Endothelial cell (in vitro differentiated cells): Measurements from ENCODE around the gene CACNA1H. TPM values are rescaled to one million over a fixed set of nuclear protein-coding genes. Genes with fewer than 3 reads are reported as not detected.

Experiments used
- DNase-seq: peaks from one replicate; pipeline ENCODE4 v3.0.0; 2021; ENCODE audit warnings: low spot score
- H3K27ac Mint-ChIP-seq: one replicate; pipeline ENCODE4 v1.8.0; 2021; ENCODE audit warnings: mixed read lengths, inconsistent platforms; ENCODE audit not compliant: unreplicated experiment
- H3K27me3 Mint-ChIP-seq: one replicate; pipeline ENCODE4 v1.8.0; 2021; ENCODE audit warnings: mild to moderate bottlenecking, moderate library complexity, mixed read lengths, inconsistent platforms; ENCODE audit not compliant: unreplicated experiment
- H3K36me3 Mint-ChIP-seq: one replicate; pipeline ENCODE4 v1.8.0; 2021; ENCODE audit warnings: mild to moderate bottlenecking, low read depth, mixed read lengths, inconsistent platforms; ENCODE audit not compliant: unreplicated experiment
- H3K4me1 Mint-ChIP-seq: one replicate; pipeline ENCODE4 v1.8.0; 2021; ENCODE audit warnings: mild to moderate bottlenecking, mixed read lengths, inconsistent platforms; ENCODE audit not compliant: unreplicated experiment
- H3K4me3 Mint-ChIP-seq: one replicate; pipeline ENCODE4 v1.8.0; 2021; ENCODE audit warnings: mild to moderate bottlenecking, mixed read lengths, inconsistent platforms; ENCODE audit not compliant: unreplicated experiment
- H3K9me3 Mint-ChIP-seq: one replicate; pipeline ENCODE4 v1.8.0; 2021; ENCODE audit warnings: mixed read lengths, inconsistent platforms; ENCODE audit not compliant: unreplicated experiment
- total RNA-seq: library from RNA; stranded (reverse); fragmentation: NEBNext Ultra II Directional; extraction: Animal tissue kit (Norgen Biotek cat#: 25700); gene quantifications from one replicate; pipeline ENCODE4 v1.2.1, GENCODE V29; 2021; ENCODE audit not compliant: unreplicated experiment
- TF ChIP-seq, protein P1 (sequence below): fragments of 200-600 bp; sonication (generic); IDR thresholded peaks from one replicate; pipeline ENCODE4 v1.5.0; 2021; ENCODE audit warnings: antibody characterized with exemption; ENCODE audit not compliant: unreplicated experiment

The CACNA1H gene
- total RNA-seq, 1 donor from 2014 or later = 3.4 TPM

DNA sequence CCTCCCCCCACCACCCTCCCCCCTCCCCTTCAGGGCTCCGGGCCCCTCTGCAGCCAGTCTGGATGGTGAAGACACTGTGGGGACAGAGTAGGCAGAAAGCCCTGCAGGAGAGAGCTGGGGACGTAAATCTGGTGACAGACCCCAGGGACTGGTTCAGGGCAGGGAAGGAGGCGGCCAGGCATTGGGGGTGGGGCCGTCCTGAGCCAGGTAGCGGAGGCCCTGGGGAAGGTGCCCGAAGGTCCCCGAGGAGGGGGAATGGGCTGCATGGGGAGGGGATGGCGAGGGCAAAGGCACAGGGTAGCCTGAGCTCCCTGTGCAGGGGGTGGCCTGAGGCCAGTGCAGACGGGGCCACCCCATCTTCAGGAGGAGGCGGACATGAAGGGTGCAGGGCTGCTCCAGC, 26.3 kb upstream of the CACNA1H start:
- Mint-ChIP-seq H3K27me3 (no peaks in the 10 kb centered on the region), H3K9me3 (no peaks in the 10 kb centered on the region), H3K4me3 (no peak overlapping the region), H3K4me1 (no peaks in the 10 kb centered on the region), H3K27ac (no peak overlapping the region), H3K36me3 (no peaks in the 10 kb centered on the region)
- TF ChIP-seq, protein P1, sequence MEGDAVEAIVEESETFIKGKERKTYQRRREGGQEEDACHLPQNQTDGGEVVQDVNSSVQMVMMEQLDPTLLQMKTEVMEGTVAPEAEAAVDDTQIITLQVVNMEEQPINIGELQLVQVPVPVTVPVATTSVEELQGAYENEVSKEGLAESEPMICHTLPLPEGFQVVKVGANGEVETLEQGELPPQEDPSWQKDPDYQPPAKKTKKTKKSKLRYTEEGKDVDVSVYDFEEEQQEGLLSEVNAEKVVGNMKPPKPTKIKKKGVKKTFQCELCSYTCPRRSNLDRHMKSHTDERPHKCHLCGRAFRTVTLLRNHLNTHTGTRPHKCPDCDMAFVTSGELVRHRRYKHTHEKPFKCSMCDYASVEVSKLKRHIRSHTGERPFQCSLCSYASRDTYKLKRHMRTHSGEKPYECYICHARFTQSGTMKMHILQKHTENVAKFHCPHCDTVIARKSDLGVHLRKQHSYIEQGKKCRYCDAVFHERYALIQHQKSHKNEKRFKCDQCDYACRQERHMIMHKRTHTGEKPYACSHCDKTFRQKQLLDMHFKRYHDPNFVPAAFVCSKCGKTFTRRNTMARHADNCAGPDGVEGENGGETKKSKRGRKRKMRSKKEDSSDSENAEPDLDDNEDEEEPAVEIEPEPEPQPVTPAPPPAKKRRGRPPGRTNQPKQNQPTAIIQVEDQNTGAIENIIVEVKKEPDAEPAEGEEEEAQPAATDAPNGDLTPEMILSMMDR = no peak
- DNase-seq = no peak

DNA sequence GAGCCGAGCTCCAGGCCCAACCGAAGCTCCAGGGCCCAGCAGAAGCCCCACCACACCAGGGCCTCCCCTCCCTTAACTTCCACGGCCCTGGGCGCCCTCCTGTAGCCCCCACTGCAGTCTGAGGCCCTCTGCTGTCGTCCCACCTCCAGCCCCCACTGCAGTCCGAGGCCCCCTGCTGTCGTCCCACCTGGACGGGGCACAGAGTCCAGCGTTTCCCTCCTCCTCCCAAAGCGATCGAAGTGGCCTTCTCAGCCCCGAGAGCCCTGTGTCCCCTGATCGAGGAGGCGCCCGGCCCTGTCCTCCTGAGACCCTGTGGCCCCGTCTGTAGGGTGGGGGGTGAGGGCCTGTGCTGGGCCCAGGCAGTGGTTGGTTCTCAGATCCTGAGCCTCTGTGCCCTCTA, 25.8 kb upstream of the CACNA1H start:
- H3K36me3 Mint-ChIP-seq = no peaks in the 10 kb centered on the region
- H3K4me1 Mint-ChIP-seq = no peaks in the 10 kb centered on the region
- H3K27ac Mint-ChIP-seq = no peak overlapping the region
- no peak overlapping the region for H3K4me3 Mint-ChIP-seq
- no peak for DNase-seq
- TF ChIP-seq, protein P1 = no peak
- no peaks in the 10 kb centered on the region for H3K27me3 Mint-ChIP-seq
- no peaks in the 10 kb centered on the region for H3K9me3 Mint-ChIP-seq

DNA sequence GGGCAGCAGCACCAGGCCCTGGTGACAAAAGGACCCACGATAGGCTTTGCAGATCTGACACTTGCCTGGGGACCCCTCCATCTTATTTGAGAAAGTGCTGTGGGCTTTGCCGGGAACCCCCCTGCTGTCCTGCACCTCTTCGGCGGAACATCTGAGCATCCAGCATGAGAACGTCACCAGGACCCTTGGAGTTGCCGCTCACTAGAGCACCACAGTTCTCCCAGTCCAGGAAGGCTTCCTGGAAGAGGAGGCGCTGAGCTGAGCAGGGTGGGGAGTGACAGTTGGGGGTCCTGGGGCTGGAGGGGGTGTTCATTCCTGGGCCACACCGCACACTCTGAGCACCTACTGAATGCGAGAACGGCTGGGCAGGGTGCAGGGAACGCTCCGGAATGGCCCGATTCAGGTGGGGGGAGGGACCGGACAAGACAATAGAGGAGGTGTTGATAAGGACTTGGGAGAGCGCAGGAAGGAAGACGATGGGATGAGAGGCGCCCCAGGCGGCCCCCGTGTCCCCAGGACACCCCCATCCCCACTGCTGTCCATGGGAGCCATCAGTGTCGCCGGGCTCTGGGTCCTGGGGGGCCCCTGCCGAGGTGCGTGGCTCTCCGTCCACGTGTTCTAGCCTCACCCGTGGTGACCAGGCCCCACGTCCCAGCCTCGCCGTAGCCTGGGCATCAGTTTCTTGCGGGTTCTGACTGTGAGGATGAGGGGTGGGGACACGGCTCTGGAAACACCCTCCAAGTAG, 24.8 kb upstream of the CACNA1H start:
- Mint-ChIP-seq H3K4me3 (no peak overlapping the region), H3K36me3 (no peaks in the 10 kb centered on the region), H3K9me3 (no peaks in the 10 kb centered on the region), H3K27ac (no peak overlapping the region), H3K27me3 (no peaks in the 10 kb centered on the region), H3K4me1 (no peaks in the 10 kb centered on the region)
- TF ChIP-seq, protein P1 = no peak
- DNase-seq = no peak

DNA sequence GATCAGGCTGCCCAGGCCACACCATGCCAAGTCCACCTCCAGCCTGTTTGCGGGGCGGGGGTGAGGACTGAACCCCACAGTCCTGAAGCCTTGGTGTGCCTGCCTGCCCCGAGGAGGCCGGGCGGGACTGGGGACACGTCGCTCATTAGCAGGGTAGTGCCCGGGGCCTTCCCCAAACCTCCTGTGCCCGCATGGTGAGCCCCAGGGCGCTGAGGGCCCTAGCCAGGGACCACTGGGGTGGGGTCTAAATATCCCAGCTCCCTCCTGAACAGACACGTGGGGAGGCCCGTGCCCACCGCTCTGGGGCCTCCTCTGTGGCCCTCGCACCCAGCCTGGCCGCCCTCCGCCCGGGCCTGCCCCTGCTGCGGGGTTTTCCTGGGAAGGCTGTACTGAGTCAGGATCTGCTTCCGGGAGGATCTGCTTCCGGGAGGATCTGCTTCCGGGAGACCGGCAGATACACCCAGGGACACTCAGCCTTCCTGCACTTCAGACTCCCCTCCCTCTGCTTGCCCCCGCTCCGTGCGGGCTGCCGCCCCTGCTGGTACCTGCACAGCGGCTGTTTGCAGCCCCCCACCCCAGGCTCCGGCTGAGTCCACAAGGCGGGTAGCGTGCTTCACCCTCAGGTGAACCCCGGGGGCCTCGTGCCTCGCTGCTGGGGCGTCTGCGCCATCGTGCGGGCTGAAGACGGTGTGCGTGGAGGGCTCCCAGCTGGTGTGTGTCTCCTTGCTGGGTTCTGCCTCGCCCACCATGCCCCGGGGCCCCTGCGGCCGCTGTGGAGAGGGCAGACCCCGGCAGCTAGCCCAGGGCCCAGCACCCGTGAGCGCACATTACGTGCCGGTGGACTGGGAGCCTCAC, 23.6 kb upstream of the CACNA1H start:
- Mint-ChIP-seq H3K27me3 (no peaks in the 10 kb centered on the region), H3K4me3 (no peak overlapping the region), H3K36me3 (no peaks in the 10 kb centered on the region), H3K27ac (no peak overlapping the region), H3K4me1 (no peaks in the 10 kb centered on the region), H3K9me3 (no peaks in the 10 kb centered on the region)
- TF ChIP-seq, protein P1 = no peak
- DNase-seq = no peak

DNA sequence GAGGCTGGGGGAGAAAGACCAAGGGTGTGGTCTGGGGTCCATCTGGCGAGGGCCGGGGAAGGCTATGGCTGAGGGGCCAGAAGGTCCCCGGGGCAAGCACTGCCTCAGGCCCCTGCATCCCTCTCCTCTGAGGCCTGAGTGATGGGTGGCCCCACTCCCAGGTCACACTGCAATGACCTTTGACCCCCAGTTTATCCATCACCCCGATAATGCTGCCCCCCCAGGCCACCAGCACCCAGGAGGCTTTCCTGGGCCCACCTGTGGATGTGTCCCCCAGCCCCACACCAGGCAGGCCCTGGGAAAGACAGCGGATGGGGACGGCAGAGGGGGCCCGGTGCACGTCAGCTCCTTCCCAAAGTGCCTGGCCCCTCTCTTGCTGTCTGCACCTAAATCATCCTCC, 22.5 kb upstream of the CACNA1H start:
- no peak overlapping the region for H3K4me3 Mint-ChIP-seq
- DNase-seq = no peak
- TF ChIP-seq, protein P1 = no peak
- H3K27ac Mint-ChIP-seq = no peak overlapping the region
- H3K9me3 Mint-ChIP-seq = no peaks in the 10 kb centered on the region
- H3K4me1 Mint-ChIP-seq = no peaks in the 10 kb centered on the region
- H3K27me3 Mint-ChIP-seq = no peaks in the 10 kb centered on the region
- H3K36me3 Mint-ChIP-seq = no peaks in the 10 kb centered on the region
